NCI-H146 (cell line): ENCODE data around the gene FZD10.
A peak's percentile ranks its signal among the peaks of the same experiment; 100 is the strongest.

Source experiments
- DNase-seq: peaks from one replicate; lab custom pipeline; 2025; lab: John Stamatoyannopoulos, UW

FZD10 gene

DNA sequence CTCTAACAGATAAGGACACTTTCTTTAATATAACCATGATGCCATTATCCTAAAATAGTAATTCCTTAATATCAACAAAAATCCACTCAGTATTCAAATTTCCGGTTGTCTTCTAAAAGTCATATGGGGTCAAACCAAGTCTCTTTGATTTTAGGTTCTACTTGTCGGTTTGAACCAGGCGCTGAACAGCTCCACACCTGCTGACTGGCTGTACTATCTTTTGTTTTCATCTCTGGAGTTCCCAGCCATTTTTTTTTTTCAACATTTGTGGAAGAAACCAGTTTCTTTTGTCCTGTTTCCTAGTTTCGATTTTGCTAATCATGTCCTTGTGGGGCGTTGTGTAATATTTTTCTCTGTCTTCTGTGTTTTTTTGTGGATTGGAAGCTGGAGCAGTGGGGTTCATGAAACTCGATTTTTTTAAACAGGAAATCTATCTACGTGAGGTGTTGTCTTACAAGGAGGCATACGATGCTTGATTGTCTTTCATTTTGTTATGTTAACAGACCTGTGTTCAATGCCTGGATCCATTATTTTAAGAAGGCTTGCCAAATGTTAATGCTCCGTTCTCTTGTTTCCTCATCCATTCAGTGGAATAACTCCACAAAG, 50.2 kb downstream of the FZD10 start:
- peak; percentile 6 for DNase-seq

DNA sequence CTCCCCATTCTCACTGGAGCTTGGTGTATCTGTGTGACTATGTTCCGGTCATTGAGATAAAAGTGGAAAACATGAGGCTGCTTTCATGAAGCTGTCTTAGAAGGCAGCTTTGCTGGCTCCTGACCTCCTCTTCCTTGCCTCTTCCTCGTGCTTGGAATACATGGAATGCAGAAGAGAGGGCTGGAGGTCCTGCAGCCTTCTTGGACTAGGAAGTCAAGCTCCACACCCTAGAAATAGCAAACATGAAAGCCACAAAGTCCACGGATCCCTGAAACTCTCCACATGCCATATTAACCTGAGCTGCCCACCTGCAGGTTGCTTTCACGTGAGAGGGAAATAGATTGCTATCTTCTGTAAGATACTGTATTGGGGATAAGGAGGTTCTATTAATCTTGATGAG, 51.0 kb downstream of the FZD10 start:
- no peak for DNase-seq

DNA sequence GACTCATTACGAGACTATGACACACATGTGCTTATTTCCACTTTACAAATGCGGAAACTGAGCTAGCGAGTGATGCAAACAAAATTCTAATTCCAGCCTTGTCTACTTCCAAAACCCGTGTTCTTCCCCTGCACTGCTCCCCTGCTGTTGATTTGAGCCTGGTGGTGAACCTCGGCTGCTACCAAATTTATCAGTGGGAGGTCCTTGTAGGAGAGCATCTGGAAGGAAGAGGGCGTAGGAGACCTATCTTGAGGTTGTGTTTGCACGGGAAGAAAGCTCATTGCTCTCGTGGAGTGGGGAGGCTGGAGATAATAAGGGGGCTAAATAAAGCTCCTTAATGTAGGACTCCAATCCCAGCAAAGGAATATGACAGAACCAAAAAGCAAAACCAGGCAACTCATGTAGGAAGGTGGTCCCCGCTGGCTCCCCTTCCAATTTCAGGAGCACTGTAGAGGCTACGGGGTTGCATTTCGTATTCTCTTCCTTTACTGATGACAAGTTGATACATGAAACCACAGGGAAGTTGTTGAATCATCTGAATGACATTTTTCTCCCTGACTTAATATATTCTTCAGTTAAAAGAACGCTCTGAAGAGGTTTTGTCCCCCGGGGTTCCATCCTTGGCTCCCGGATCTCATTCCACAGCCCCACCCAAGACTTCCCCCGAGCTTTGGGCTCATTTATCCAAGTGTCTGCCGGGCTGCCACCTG, 52.6 kb downstream of the FZD10 start:
- no peak for DNase-seq
